ENCODE data around the gene PPP6R2. TPM values are rescaled to one million over a fixed set of nuclear protein-coding genes. Genes with fewer than 3 reads are reported as not detected.

The PPP6R2 gene
- total RNA-seq, 1 experiment from 2014 or later, result 42.6 TPM

- no peak overlapping the region for H2BK120ac ChIP-seq (ENCODE audit: low read depth, low read length, poor library complexity, severe bottlenecking)
- no peaks in the 10 kb centered on the region for H3K9me3 ChIP-seq (ENCODE audit: control insufficient read depth, low read depth, low read length)
- no peak overlapping the region for H2AK5ac ChIP-seq (ENCODE audit: insufficient read length, low read length)
- no peak overlapping the region for H2AFZ ChIP-seq (ENCODE audit: low read length)
- no peaks in the 10 kb centered on the region; the same call in 1 of the 2 replicates for H3K4me1 ChIP-seq (ENCODE audit: insufficient read depth, low read length)
- H2BK15ac ChIP-seq (ENCODE audit: low read depth, low read length), result no peak overlapping the region
- peaks cover 4% of the 10 kb centered on the region for H4K20me1 ChIP-seq (ENCODE audit: control insufficient read depth, insufficient read depth, insufficient read length)
- H3K79me1 ChIP-seq (ENCODE audit: insufficient read depth, low read depth, low read length, poor library complexity, severe bottlenecking), result peaks cover 8% of the 10 kb centered on the region
- no peak overlapping the region for H3K9ac ChIP-seq (ENCODE audit: extremely low read depth, insufficient read length, low read length)
- peaks cover 26 to 27% of the 10 kb centered on the region in 2 experiments for H3K4me1 Mint-ChIP-seq
- no peak overlapping the region for H3K56ac ChIP-seq (ENCODE audit: insufficient read length, low read depth, low read length)
- no peak overlapping the region for H2BK20ac ChIP-seq (ENCODE audit: low read depth, low read length, poor library complexity, severe bottlenecking)
- no peak overlapping the region for H3K23ac ChIP-seq (ENCODE audit: insufficient read length, low read depth, low read length)
- H4K5ac ChIP-seq (ENCODE audit: insufficient read length, low read depth, low read length), result no peak overlapping the region
- H3T11ph ChIP-seq (ENCODE audit: low read length), result no peak overlapping the region
- H3K27me3 ChIP-seq (ENCODE audit: insufficient read depth, low read length), result peaks cover 9% of the 10 kb centered on the region; the same call in 1 of the 2 replicates
- no peak overlapping the region for H3K27ac Mint-ChIP-seq
- peaks cover 0 to 6% (median 0%) of the 10 kb centered on the region in 3 experiments; a peak in 4 of 7 replicates for H3K36me3 Mint-ChIP-seq (ENCODE audit: insufficient read depth in 1 of 3, low read depth in 3 of 3)
- H3K23me2 ChIP-seq (ENCODE audit: insufficient read length, low read depth, low read length, poor library complexity, severe bottlenecking), result peaks cover 18% of the 10 kb centered on the region
- H3K9me3 Mint-ChIP-seq, result no peaks in the 10 kb centered on the region
- no peak overlapping the region for H2BK5ac ChIP-seq (ENCODE audit: insufficient read length, low read length)
- H3K4ac ChIP-seq (ENCODE audit: low read depth, low read length), result no peak overlapping the region
- DNase-seq, result no peak
- no peak overlapping the region for H4K8ac ChIP-seq (replicated peaks; ENCODE audit: insufficient read length, low read depth, low read length)
- peaks cover 9% of the 10 kb centered on the region; the same call in 1 of the 2 replicates for H3K79me2 ChIP-seq (ENCODE audit: insufficient read depth, low read length)
- TF ChIP-seq, protein P1, sequence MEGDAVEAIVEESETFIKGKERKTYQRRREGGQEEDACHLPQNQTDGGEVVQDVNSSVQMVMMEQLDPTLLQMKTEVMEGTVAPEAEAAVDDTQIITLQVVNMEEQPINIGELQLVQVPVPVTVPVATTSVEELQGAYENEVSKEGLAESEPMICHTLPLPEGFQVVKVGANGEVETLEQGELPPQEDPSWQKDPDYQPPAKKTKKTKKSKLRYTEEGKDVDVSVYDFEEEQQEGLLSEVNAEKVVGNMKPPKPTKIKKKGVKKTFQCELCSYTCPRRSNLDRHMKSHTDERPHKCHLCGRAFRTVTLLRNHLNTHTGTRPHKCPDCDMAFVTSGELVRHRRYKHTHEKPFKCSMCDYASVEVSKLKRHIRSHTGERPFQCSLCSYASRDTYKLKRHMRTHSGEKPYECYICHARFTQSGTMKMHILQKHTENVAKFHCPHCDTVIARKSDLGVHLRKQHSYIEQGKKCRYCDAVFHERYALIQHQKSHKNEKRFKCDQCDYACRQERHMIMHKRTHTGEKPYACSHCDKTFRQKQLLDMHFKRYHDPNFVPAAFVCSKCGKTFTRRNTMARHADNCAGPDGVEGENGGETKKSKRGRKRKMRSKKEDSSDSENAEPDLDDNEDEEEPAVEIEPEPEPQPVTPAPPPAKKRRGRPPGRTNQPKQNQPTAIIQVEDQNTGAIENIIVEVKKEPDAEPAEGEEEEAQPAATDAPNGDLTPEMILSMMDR (conservative IDR thresholded peaks at IDR 0.05), result no peak
- no CpG with 5 or more reads among the region's 12 CpGs for WGBS (ENCODE audit: extremely low coverage, insufficient read length, low lambda C conversion rate)
- H3K4me2 ChIP-seq (ENCODE audit: insufficient read depth, insufficient read length, low read length), result no peak overlapping the region
- H4K91ac ChIP-seq (ENCODE audit: insufficient read length, low read depth, low read length), result no peak overlapping the region
- H3K27me3 Mint-ChIP-seq (ENCODE audit: low read depth), result peaks cover 36% of the 10 kb centered on the region
- H3K18ac ChIP-seq (ENCODE audit: insufficient read length, low read depth, low read length), result no peak overlapping the region
- H3K4me3 Mint-ChIP-seq, result no peak overlapping the region
- no peak overlapping the region for H3K14ac ChIP-seq (ENCODE audit: insufficient read depth, low read length)
- no peak overlapping the region for H3K27ac ChIP-seq (ENCODE audit: insufficient read length, low read depth, low read length)
- H2BK12ac ChIP-seq (ENCODE audit: insufficient read length, low read depth, low read length), result no peak overlapping the region
Measured at GRCh38 chr22:50477923-50478322, 134.8 kb downstream of the PPP6R2 start.

All from H9 (cell line).